HG03095 (cell line): ENCODE data around the gene TAOK2.

Source experiments
- ATAC-seq: cut with Tn5 transposase; IDR thresholded peaks from one replicate; pipeline ENCODE4 v1.9.1; 2021; ENCODE audit warnings: moderate library complexity; ENCODE audit not compliant: unreplicated experiment

Gene TAOK2

DNA sequence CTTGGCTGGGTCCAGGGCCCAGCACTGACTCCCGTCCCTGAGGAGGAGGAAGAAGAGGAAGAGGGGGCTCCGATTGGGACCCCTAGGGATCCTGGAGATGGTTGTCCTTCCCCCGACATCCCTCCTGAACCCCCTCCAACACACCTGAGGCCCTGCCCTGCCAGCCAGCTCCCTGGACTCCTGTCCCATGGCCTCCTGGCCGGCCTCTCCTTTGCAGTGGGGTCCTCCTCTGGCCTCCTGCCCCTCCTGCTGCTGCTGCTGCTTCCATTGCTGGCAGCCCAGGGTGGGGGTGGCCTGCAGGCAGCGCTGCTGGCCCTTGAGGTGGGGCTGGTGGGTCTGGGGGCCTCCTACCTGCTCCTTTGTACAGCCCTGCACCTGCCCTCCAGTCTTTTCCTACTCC lies 13.3 kb downstream of the TAOK2 start:
- no peak for ATAC-seq

GRCh38 chr16:29987371-29988085 lies 13.9 kb downstream of the TAOK2 start:
- no peak for ATAC-seq

GRCh38 chr16:29988346-29989075 lies 14.8 kb downstream of the TAOK2 start:
- no peak for ATAC-seq

DNA sequence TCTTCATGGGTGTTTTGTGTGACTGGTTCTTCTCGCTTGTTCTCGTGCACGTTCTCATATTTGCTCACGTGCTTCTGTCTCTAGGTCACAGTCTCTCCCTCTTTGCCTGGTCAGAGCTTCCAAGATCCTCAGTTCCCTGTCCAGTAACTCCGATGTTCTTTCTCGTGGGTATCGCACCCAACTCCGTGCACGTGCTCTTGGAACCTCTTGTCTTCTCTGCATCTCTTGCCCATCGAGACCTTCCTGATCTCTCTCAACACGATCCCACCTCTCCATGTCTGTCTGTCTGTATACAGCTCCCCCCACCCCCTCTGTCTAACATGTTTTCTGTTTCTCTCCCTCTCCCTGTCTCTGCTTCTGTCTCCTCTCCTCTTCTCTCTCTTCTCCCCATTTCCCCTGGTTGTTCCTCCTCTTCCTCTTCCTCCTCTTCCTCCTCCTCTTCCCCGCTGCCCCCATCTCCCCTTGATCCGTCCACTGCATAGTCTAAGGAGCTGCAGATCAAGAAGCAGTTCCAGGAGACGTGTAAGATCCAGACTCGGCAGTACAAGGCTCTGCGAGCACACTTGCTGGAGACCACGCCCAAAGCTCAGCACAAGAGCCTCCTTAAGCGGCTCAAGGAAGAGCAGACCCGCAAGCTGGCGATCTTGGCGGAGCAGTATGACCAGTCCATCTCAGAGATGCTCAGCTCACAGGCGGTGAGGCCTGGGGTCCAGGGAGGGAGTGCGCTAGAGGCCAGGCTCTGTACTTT lies 15.6 kb downstream of the TAOK2 start:
- no peak for ATAC-seq

DNA sequence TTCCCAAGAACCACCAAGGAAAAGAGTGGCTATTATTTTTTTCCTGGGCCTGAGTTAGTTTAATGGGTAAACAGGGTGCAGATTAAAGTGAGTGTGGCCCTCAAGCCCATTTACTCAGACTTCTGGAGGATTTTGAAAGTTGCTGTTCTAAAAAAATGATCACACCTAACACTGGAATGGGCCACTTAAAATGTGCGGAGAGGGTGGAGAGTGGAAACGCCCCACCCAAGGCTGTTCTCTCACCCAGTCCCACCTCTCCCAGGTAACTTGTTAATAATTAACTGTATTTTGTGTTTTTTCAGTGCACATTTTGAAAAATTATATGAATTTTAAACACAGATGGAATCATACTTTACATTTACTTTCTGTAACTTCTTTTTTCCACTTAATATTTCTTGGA lies 16.4 kb downstream of the TAOK2 start:
- ATAC-seq: no peak

- no peak for ATAC-seq
These were observed 17.4 kb downstream of the TAOK2 start for GRCh38 chr16:29990883-29991570.

GRCh38 chr16:29991571-29991904 lies 17.9 kb downstream of the TAOK2 start:
- no peak for ATAC-seq

DNA sequence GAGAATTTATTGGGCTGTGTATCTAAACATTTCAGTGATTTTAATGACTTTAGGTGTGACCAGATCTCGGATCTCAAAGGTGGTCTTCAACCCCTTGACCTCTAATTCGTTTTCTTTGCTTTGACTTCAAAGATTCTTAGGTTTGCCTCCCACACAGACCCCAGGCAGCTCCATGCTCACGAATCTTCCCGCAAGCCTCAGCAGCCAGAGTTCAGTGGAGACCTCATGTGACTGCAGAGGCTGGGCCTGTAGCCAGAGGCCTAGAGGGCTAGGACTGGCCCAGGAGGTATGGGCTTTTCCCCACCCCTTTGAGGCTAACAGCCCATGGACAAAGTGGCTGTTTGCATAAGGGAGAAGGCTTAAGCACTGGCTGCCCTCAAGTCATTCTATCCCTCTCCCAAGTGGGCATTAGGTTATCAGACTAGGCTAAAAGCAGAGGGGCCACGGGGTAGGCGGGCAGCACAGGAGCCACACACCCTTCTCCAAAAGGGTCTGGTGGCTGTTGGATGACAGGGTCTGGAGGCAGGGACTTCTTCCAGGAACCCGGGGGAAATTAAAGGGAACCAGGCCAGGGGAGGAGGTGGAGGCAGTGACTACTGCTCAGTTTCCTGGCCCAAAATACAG lies 18.8 kb downstream of the TAOK2 start:
- ATAC-seq: no peak

DNA sequence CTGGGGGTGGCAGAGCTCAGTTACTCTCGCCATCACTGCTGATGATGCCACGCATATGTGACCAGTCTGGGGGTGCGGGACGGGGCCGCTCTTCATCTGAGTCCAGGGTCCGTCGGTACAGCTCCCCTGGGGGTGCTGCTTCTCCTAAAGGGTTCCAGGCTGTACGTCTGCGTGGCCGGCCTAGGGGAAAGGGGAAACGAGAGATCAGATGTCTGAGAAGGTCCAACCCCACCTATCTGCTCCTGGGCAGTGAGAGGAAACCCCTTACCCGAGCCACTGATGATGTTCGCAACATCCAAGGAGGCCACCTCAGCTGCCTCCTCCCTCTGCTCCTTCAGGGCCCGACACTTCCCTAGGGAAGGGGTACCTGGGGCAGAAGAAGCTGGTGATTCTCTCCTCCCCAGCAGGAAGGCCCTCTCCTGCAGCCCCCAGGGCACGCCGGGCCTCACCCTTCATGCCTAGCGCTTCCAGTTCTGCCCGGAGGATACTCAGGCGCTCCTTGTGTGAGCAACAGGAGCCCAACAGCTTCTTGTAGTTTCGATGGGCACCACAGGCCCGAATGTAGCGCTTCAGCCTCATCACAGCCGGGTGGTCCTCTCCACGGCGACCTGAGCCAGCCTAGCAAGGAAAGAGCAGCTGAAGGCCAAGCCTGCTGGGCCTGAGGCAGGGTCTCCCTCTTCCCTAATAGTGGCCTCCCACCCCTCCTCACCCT lies 19.7 kb downstream of the TAOK2 start:
- no peak for ATAC-seq

DNA sequence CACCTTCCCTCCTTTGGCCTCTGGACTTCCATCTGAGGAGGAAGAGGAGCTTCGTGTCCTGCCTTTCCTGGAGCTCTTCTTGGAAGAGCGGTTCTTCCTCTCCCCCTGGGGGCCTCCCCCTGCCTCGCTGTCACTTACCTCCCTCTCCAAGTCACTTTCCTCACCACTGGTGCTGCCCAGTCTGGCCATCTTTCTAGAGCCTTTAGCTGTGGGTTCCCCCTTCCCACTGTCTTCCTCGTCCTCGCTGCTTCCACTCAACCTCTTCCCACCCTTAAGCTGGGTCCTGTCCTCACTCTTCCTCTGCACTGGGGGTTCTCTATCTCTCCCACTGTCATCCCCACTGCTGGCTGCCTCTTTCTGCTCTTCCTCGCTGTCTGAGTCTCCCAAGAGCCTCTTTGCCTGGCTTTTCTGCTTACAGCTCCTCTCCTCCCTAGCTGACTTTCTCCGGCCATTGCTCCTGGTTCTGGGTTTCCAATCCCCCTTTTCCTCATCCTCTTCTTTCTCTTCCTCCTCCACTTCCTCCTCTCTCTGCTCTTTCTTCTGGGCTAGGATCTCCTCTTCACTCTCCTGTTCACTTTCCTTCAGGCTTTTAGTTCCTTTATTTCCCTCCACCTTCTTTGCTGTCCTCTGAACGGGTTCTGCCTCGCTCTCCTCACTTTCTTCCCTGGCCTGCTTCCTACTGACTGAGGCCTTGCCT lies 20.4 kb downstream of the TAOK2 start:
- ATAC-seq: no peak

- no peak for ATAC-seq
These were observed 21.1 kb downstream of the TAOK2 start for GRCh38 chr16:29994600-29995323.

DNA sequence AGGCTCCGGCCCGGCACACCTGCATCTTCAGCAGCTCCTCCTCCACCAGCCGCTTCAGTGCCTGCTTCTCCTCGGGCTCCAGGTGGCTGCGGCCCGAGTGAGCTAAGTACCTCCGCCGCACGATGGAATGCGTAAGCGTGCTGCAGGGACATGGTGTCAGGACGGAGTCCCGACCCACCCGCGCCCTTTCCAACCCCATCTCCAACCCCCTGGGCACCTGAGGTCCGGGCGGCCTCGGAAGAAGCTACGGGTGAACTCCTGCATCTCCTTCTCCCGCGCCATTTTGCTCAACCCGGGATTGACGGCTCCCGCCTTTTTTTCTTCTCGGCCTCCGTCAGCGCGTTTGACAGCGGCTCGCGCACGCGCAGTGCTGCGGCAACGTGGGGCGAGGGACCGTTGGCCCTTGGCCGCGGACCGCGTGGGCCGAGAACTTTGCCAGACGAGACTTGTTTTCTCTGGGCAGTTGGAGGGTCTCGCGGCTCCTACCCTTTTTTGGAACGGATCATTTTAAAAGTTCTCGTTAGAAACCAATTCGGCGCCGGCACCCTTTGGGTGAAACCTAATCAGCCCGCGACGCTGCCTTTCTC lies 21.7 kb downstream of the TAOK2 start, which contains the start of gene HIRIP3:
TSS of gene HIRIP3 (minus strand) at position 294 of the 587 bp plus-strand sequence. CDS start at position 282, 12 bp downstream.
- ATAC-seq: no peak

DNA sequence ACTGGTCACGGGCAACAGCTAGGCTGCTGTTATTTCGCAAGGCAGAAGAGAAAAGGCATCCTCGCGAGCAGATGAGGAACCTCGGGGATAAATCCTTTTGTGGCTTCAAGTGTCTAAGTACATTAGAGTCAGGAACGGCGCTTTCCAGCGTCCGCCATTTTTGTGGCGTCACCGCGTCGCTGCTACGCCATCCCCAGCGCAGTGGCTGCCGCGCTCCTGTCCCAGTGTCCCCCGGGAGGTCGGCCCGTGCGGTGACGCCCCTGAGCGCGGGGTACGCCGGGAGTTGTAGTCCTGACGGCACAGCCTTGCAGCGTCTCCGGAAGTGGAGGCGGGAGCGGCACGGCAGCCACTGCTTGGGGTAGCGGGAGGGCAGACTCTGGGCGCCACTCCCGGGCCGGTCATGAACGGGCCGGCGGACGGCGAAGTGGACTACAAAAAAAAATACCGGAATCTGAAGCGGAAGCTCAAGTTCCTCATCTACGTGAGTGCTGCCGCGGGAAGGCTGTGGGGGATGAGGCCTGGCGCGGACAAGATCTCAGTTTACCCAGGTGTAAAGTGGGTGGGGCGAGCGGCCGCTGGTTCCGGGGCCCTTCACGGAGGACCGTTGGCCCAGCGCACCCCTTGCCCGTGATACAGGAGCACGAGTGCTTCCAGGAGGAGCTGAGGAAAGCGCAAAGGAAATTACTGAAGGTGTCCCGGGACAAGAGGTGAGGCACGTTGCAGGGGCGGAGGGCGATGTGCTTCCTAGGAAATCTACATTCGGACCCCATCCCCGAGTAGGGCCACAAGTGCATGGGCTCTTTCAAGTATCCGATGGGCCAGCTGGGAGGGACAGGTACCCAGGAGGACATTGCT lies 22.5 kb downstream of the TAOK2 start, which contains the start of gene INO80E:
TSS of gene INO80E (plus strand) at position 331 of the 855 bp plus-strand sequence. CDS start at position 401, 70 bp downstream.
- peak; percentile 80 for ATAC-seq

DNA sequence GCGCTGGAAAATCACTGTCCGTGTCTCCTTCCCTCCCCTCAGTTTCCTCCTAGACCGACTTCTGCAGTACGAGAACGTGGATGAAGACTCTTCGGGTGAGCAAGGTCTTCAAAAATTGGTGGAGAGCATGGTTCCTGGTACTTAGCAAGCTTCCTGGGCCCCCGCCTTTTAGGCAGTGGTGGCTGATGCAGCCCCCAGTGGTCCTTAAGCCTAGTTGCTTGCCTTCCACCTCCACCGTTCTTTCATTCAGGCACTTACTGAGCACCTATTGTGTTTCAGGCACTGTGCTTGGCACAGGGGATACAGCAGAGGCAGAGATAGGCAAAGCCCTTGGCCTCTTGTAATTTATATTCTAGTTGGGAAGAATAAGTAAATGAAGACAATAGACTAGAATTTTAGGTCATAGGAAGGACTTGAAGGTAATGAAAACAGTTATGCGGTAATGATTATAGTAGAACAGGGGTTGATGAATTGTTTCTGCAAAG lies 23.1 kb downstream of the TAOK2 start:
- no peak for ATAC-seq

DNA sequence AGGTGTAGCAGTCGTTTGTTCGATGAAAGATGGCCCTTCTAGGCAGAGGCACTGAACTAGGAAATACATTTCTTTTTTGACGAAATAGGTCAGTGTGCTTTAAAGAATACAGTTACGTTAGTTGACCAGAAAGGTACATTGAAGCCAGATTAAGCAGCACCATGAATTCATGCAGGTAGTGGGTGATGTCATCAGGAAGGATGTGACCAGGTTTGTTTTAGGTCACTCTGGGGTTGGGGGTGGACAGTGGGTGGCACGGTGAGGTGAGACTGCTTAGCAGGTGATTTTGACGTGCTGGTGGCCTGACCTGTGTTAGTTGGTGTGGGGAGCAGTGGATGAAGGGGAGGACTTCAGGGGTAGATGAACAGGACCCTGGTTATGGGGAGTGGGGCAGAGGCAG lies 25.9 kb downstream of the TAOK2 start:
- no peak for ATAC-seq

DNA sequence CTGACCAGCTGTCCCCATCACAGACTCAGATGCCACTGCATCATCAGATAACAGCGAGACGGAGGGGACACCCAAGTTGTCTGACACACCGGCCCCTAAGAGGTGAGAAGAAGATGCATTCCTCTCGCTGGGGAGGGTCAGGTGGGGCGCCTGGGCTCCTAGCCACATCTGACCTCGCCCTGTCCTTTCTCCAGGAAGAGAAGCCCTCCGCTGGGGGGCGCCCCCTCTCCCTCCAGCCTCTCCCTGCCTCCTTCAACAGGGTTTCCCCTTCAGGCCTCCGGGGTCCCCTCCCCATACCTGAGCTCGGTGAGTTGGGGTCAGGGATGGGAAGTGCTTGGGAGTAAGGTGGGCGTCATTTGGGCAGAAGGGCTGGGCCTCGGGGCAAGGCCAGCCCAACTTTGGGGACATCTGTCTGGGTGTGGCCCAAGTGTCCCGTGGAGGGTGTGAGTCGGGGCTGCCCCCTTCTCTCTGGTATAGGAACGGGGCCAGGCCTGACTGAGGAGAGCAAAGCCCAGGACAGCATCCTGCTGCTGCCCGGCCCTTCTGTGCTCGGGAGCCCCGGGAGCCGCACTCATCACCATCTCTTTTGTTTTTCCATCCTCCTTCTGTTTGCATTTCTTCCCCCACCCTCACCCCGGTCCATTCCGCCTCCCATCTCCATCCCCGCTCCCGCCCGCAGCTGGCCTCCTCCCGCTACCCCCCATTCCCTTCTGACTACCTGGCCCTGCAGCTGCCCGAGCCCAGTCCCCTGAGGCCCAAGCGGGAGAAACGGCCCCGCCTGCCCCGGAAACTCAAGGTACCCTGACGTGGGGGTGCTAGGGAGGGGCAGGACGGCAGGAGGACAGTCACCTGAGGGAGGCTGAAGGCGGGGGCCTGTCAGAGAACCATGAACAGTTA lies 27.3 kb downstream of the TAOK2 start:
- no peak for ATAC-seq
